Caco-2 (cell line): ENCODE data around the gene SMAD7. TPM values are rescaled to one million over a fixed set of nuclear protein-coding genes. Genes with fewer than 3 reads are reported as not detected.

Experiments
- BruUV-seq: library from RNA; stranded (reverse); fragments of 400-500 nt; replicated peaks from 2 replicates; lab custom pipeline; 2021; lab: Mats Ljungman, UMichigan
- CTCF ChIA-PET: fragments of 300-600 bp; sonication (Branson Sonifier 250); formaldehyde crosslinking; loops from one replicate; lab custom pipeline; 2022; ENCODE audit warnings: antibody characterized with exemption; lab: Charles Lee
- POLR2A ChIA-PET: fragments of 300-600 bp; sonication (Branson Sonifier 250); formaldehyde crosslinking; loops from one replicate; lab custom pipeline; 2022; ENCODE audit warnings: antibody characterized with exemption; lab: Charles Lee
- DNase-seq, 2 experiments: peaks; one replicate each; pipeline versions ENCODE4 v3.0.0 to v3.0.0-alpha.2; 2020 to 2022
- H3K27me3 ChIP-seq: replicated peaks from 2 replicates; pipeline ENCODE4 v1.6.0; 2011; ENCODE audit warnings: low read length; ENCODE audit not compliant: control insufficient read depth, insufficient read depth
- H3K36me3 ChIP-seq: 2 replicates; pipeline ENCODE4 v1.5.1; 2011; ENCODE audit warnings: low read length; ENCODE audit not compliant: control insufficient read depth, insufficient read depth
- H3K4me1 ChIP-seq: fragments of 250-450 bp; sonication (Bioruptor Pico); 2 replicates; pipeline ENCODE4 v1.5.1; 2020; ENCODE audit warnings: mild to moderate bottlenecking
- H3K4me3 ChIP-seq: 2 replicates; pipeline ENCODE4 v1.5.1; 2011; ENCODE audit warnings: low read depth, mild to moderate bottlenecking, control low read depth, low read length
- H3K9me3 ChIP-seq: fragments of 250-450 bp; sonication (Bioruptor Pico); 2 replicates; pipeline ENCODE4 v1.5.1; 2020; ENCODE audit warnings: mild to moderate bottlenecking, moderate library complexity
- H3K27ac Mint-ChIP-seq: one replicate; pipeline ENCODE4 v1.8.0; 2022; ENCODE audit warnings: mixed read lengths; ENCODE audit not compliant: unreplicated experiment
- H3K27me3 Mint-ChIP-seq: one replicate; pipeline ENCODE4 v1.8.0; 2022; ENCODE audit warnings: mixed read lengths; ENCODE audit not compliant: insufficient read depth, unreplicated experiment
- H3K36me3 Mint-ChIP-seq: one replicate; pipeline ENCODE4 v1.8.0; 2022; ENCODE audit warnings: mild to moderate bottlenecking, mixed read lengths; ENCODE audit not compliant: insufficient read depth, unreplicated experiment
- H3K4me1 Mint-ChIP-seq: one replicate; pipeline ENCODE4 v1.8.0; 2022; ENCODE audit warnings: low read depth, mixed read lengths; ENCODE audit not compliant: unreplicated experiment
- H3K4me3 Mint-ChIP-seq: one replicate; pipeline ENCODE4 v1.8.0; 2022; ENCODE audit warnings: mild to moderate bottlenecking, moderate library complexity, mixed read lengths; ENCODE audit not compliant: unreplicated experiment
- H3K9me3 Mint-ChIP-seq: one replicate; pipeline ENCODE4 v1.8.0; 2022; ENCODE audit warnings: mixed read lengths; ENCODE audit not compliant: unreplicated experiment
- intact Hi-C: fragments of 100-400 bp; cut with micrococcal nuclease; formaldehyde crosslinking; loops from one replicate; pipeline ENCODE4 v1.10.0; 2022; ENCODE audit not compliant: unreplicated experiment
- total RNA-seq: library from RNA; stranded (reverse); gene quantifications from 2 replicates; pipeline ENCODE4 v1.2.3, GENCODE V29; 2022
- TF ChIP-seq, protein P1 (sequence below), 2 experiments: fragments of 200-600 bp in 1 of 2; IDR thresholded peaks; 1 replicate in 1 of 2; 2 replicates in 1 of 2; pipeline versions ENCODE4 v1.5.1 to v1.8.0; 2011 to 2022; ENCODE audit warnings: antibody characterized with exemption in 1 of 2, control low read depth in 1 of 2, inconsistent platforms in 1 of 2, low read depth in 1 of 2, low read length in 1 of 2, mild to moderate bottlenecking in 1 of 2, moderate library complexity in 1 of 2; ENCODE audit not compliant: insufficient read depth in 1 of 2, severe bottlenecking in 1 of 2, unreplicated experiment in 1 of 2

SMAD7 gene
- total RNA-seq, 1 experiment from 2014 or later: 9.3 TPM

- POLR2A ChIA-PET: no interaction called here
- H3K36me3 Mint-ChIP-seq: no peaks in the 10 kb centered on the region
- H3K27me3 ChIP-seq: no peaks in the 10 kb centered on the region
These were observed 75.3 kb downstream of the SMAD7 start for GRCh38 chr18:48875314-48875941.

DNA sequence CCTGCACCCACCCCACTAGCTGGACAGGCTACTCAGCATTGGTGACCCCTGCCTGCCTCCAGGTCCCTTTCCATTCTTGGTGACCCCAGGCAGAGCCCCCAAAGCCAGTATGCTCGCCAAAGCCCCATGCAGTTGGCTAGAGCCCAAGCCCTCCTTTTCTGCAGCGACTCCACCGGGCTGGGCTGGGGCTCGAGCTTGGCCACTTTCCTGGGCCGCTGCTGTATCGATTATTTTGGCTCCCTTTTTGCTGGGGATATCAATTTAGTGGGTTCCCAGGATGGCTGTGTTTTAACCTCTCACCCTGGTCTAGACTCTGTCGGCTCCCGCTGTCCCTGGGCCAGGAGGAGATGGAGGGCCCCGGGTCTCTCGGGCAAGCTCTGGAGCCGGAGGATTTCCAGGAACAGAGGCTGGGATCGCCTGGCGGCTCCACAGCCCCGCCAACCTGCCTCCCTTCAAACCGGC is 76.0 kb downstream of the SMAD7 start:
- Histone ChIP-seq H3K4me3 (no peak overlapping the region), H3K9me3 (no peaks in the 10 kb centered on the region), H3K27me3 (no peaks in the 10 kb centered on the region), H3K36me3 (no peaks in the 10 kb centered on the region), H3K4me1 (peaks cover 4% of the 10 kb centered on the region; the same call in 1 of the 2 replicates)
- H3K27ac Mint-ChIP-seq: no peak overlapping the region
- H3K9me3 Mint-ChIP-seq: no peaks in the 10 kb centered on the region
- no TSS peak for BruUV-seq
- H3K4me1 Mint-ChIP-seq: peaks cover 7% of the 10 kb centered on the region
- intact Hi-C loops: no loop called here
- H3K4me3 Mint-ChIP-seq: no peak overlapping the region
- no peaks in the 10 kb centered on the region for H3K27me3 Mint-ChIP-seq
- no peak for DNase-seq
- ChIA-PET POLR2A (no interaction called here), CTCF (no interaction called here)
- H3K36me3 Mint-ChIP-seq: no peaks in the 10 kb centered on the region
- TF ChIP-seq, protein P1, sequence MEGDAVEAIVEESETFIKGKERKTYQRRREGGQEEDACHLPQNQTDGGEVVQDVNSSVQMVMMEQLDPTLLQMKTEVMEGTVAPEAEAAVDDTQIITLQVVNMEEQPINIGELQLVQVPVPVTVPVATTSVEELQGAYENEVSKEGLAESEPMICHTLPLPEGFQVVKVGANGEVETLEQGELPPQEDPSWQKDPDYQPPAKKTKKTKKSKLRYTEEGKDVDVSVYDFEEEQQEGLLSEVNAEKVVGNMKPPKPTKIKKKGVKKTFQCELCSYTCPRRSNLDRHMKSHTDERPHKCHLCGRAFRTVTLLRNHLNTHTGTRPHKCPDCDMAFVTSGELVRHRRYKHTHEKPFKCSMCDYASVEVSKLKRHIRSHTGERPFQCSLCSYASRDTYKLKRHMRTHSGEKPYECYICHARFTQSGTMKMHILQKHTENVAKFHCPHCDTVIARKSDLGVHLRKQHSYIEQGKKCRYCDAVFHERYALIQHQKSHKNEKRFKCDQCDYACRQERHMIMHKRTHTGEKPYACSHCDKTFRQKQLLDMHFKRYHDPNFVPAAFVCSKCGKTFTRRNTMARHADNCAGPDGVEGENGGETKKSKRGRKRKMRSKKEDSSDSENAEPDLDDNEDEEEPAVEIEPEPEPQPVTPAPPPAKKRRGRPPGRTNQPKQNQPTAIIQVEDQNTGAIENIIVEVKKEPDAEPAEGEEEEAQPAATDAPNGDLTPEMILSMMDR (IDR thresholded peaks at IDR 0.05; ENCODE audit: insufficient read depth in 1 of 2, low read depth in 1 of 2, low read length in 1 of 2, severe bottlenecking in 1 of 2, unreplicated experiment in 1 of 2): no peak

More at GRCh38 chr18:48875314-48875941, 75.3 kb downstream of the SMAD7 start:
- Mint-ChIP-seq H3K27ac (no peak overlapping the region), H3K9me3 (no peaks in the 10 kb centered on the region), H3K4me1 (peaks cover 7% of the 10 kb centered on the region), H3K27me3 (no peaks in the 10 kb centered on the region), H3K4me3 (no peak overlapping the region)
- CTCF ChIA-PET: no interaction called here
- H3K4me3 ChIP-seq: no peak overlapping the region
- peaks cover 4% of the 10 kb centered on the region; the same call in 1 of the 2 replicates for H3K4me1 ChIP-seq
- H3K36me3 ChIP-seq: no peaks in the 10 kb centered on the region
- BruUV-seq: no TSS peak
- DNase-seq: no peak
- no peaks in the 10 kb centered on the region for H3K9me3 ChIP-seq
- TF ChIP-seq, protein P1 (IDR thresholded peaks at IDR 0.05; ENCODE audit: insufficient read depth in 1 of 2, low read depth in 1 of 2, low read length in 1 of 2, severe bottlenecking in 1 of 2, unreplicated experiment in 1 of 2): no peak
- intact Hi-C loops: no loop called here

DNA sequence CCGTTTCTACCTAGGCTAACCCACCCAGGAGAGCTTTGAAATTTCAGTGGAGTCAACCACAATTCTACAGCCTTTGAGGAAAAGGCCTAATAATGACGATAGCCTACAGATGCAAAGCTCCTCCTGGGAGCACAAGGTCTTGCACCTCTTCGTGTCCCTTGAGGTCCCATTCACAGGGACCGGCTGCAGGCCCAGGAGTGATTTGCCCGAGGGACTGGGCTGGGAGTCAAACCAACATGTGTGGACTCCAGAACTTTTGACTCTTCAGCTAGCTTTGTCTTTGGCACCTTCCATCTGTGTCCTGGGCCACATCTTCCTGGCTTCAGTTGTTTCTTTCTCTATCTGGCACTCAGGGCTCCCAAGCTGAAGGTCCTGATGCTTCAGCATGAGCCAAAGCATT is 76.5 kb downstream of the SMAD7 start:
- DNase-seq: no peak
- H3K27me3 Mint-ChIP-seq: no peaks in the 10 kb centered on the region
- Histone ChIP-seq H3K9me3 (no peaks in the 10 kb centered on the region), H3K27me3 (no peaks in the 10 kb centered on the region), H3K36me3 (no peaks in the 10 kb centered on the region), H3K4me3 (no peak overlapping the region), H3K4me1 (peaks cover 4% of the 10 kb centered on the region; the same call in 1 of the 2 replicates)
- no peaks in the 10 kb centered on the region for H3K36me3 Mint-ChIP-seq
- TF ChIP-seq, protein P1 (IDR thresholded peaks at IDR 0.05; ENCODE audit: insufficient read depth in 1 of 2, low read depth in 1 of 2, low read length in 1 of 2, severe bottlenecking in 1 of 2, unreplicated experiment in 1 of 2): no peak
- POLR2A ChIA-PET: no interaction called here
- no peaks in the 10 kb centered on the region for H3K9me3 Mint-ChIP-seq
- BruUV-seq: no TSS peak
- H3K27ac Mint-ChIP-seq: no peak overlapping the region
- intact Hi-C loops: no loop called here
- CTCF ChIA-PET: no interaction called here
- H3K4me3 Mint-ChIP-seq: no peak overlapping the region
- H3K4me1 Mint-ChIP-seq: peaks cover 7% of the 10 kb centered on the region
